A673 (cell line): ENCODE results near the gene OBSCN. TPM values are rescaled to one million over a fixed set of nuclear protein-coding genes. Genes with fewer than 3 reads are reported as not detected.
A peak's percentile ranks its signal among the peaks of the same experiment; 100 is the strongest.

ENCODE experiments used
- BruUV-seq: library from RNA; stranded (reverse); fragments of 400-500 nt; replicated peaks from 2 replicates; lab custom pipeline; 2021; lab: Mats Ljungman, UMichigan
- CTCF ChIA-PET: fragments of 300-600 bp; sonication (Branson Sonifier 250); formaldehyde crosslinking; loops from one replicate; lab custom pipeline; 2022; ENCODE audit warnings: antibody characterized with exemption; lab: Charles Lee
- POLR2A ChIA-PET: fragments of 300-600 bp; sonication (Branson Sonifier 250); formaldehyde crosslinking; loops from one replicate; lab custom pipeline; 2022; ENCODE audit warnings: antibody characterized with exemption; ENCODE audit not compliant: low non-redundant PET; lab: Charles Lee
- DNase-seq: peaks from one replicate; pipeline ENCODE4 v3.0.0-alpha.2; 2015; ENCODE audit warnings: low spot score
- H3K27ac ChIP-seq: fragments of 200-600 bp; sonication (generic); 2 replicates; pipeline ENCODE4 v1.5.1; 2016; ENCODE audit warnings: mixed run types, low read depth, mild to moderate bottlenecking, mixed read lengths, antibody characterized with exemption, low read length; ENCODE audit not compliant: poor library complexity, severe bottlenecking
- H3K27me3 ChIP-seq: fragments of 200-600 bp; sonication (generic); replicated peaks from 2 replicates; pipeline ENCODE4 v1.6.1; 2017; ENCODE audit warnings: mixed run types, low read depth, mild to moderate bottlenecking, mixed read lengths, antibody characterized with exemption, low read length; ENCODE audit not compliant: insufficient read depth, poor library complexity
- H3K36me3 ChIP-seq: fragments of 200-600 bp; sonication (generic); 2 replicates; pipeline ENCODE4 v1.6.1; 2016; ENCODE audit warnings: mixed run types, mild to moderate bottlenecking, mixed read lengths, antibody characterized with exemption, low read length; ENCODE audit not compliant: insufficient read depth, poor library complexity, severe bottlenecking
- H3K4me1 ChIP-seq: fragments of 200-600 bp; sonication (generic); 2 replicates; pipeline ENCODE4 v1.6.1; 2017; ENCODE audit warnings: mixed run types, mild to moderate bottlenecking, mixed read lengths, antibody characterized with exemption, low read length; ENCODE audit not compliant: insufficient read depth, poor library complexity, severe bottlenecking
- H3K4me3 ChIP-seq: fragments of 200-600 bp; sonication (generic); 2 replicates; pipeline ENCODE4 v1.5.1; 2016; ENCODE audit warnings: low read depth, mixed run types, mild to moderate bottlenecking, mixed read lengths, low read length; ENCODE audit not compliant: poor library complexity, severe bottlenecking
- H3K9me3 ChIP-seq: fragments of 200-600 bp; sonication (generic); 2 replicates; pipeline ENCODE4 v1.6.1; 2016; ENCODE audit warnings: mixed run types, low read depth, mild to moderate bottlenecking, mixed read lengths, antibody characterized with exemption, low read length; ENCODE audit not compliant: poor library complexity, severe bottlenecking
- CTCF ChIP-seq: fragments of 300-800, 200-600 bp; sonication (generic); conservative IDR thresholded peaks from 2 replicates; pipeline ENCODE4 v1.5.1; 2017; ENCODE audit warnings: low read depth, mild to moderate bottlenecking, antibody characterized with exemption, low read length, moderate library complexity, mixed read lengths
- EZH2 ChIP-seq: fragments of 200-600 bp; sonication (generic); IDR thresholded peaks from 2 replicates; pipeline ENCODE4 v1.6.1; 2017; ENCODE audit warnings: borderline replicate concordance, low read depth, mild to moderate bottlenecking, mixed read lengths, antibody characterized with exemption, low read length; ENCODE audit not compliant: poor library complexity, severe bottlenecking
- intact Hi-C: fragments of 100-400 bp; cut with micrococcal nuclease; formaldehyde crosslinking; loops from one replicate; pipeline ENCODE4 v1.10.0; 2022; ENCODE audit not compliant: unreplicated experiment
- total RNA-seq: library from RNA; stranded (reverse); gene quantifications from 2 replicates; pipeline ENCODE4 v1.2.3, GENCODE V29; 2021

OBSCN gene
- total RNA-seq, 1 experiment from 2014 or later, result 37.7 TPM

GRCh38 chr1:228287541-228288425 is 79.9 kb downstream of the OBSCN start:
- no peaks in the 10 kb centered on the region for H3K4me1 ChIP-seq
- BruUV-seq, result TSS peak; percentile 62
- peaks cover 5% of the 10 kb centered on the region for H3K36me3 ChIP-seq
- H3K27me3 ChIP-seq, result no peaks in the 10 kb centered on the region
- no peak for DNase-seq
- CTCF ChIA-PET, result no interaction called here
- intact Hi-C loops, result no loop called here
- no peak overlapping the region for H3K27ac ChIP-seq
- H3K4me3 ChIP-seq, result no peak overlapping the region
- no peaks in the 10 kb centered on the region for H3K9me3 ChIP-seq
- POLR2A ChIA-PET, result no interaction called here
- TF ChIP-seq EZH2 (no peak), CTCF (no peak)

DNA sequence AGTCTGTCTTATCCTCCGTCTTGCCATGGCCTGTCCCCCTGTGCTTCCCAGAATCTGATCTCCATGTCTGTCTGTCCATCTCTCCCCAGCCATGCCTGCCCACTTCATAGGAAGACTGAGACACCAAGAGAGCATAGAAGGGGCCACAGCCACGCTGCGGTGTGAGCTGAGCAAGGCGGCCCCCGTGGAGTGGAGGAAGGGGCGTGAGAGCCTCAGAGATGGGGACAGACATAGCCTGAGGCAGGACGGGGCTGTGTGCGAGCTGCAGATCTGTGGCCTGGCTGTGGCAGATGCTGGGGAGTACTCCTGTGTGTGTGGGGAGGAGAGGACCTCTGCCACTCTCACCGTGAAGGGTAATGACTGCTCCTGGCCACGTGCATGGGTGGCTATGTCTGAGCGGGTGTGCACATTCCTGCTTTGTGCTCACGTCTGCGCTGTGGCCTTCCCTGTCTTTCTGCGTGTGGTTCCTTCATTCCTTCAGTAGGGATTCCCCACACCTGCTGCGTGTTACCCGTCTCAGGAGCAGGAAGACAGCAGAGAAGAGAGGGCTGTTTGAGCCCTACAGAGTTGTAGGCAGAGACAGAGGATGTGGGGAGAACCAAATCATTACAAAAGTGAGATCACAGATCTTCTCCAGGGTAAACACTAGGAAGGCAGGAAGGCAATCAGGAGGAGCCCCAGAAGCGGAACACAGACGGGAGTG is 80.8 kb downstream of the OBSCN start:
- Histone ChIP-seq H3K9me3 (no peaks in the 10 kb centered on the region), H3K36me3 (peaks cover 5% of the 10 kb centered on the region), H3K4me1 (no peaks in the 10 kb centered on the region), H3K4me3 (no peak overlapping the region), H3K27ac (no peak overlapping the region), H3K27me3 (no peaks in the 10 kb centered on the region)
- BruUV-seq, result no TSS peak
- CTCF ChIA-PET, result no interaction called here
- intact Hi-C loops, result no loop called here
- POLR2A ChIA-PET, result no interaction called here
- DNase-seq, result no peak
- TF ChIP-seq CTCF (no peak), EZH2 (no peak)

DNA sequence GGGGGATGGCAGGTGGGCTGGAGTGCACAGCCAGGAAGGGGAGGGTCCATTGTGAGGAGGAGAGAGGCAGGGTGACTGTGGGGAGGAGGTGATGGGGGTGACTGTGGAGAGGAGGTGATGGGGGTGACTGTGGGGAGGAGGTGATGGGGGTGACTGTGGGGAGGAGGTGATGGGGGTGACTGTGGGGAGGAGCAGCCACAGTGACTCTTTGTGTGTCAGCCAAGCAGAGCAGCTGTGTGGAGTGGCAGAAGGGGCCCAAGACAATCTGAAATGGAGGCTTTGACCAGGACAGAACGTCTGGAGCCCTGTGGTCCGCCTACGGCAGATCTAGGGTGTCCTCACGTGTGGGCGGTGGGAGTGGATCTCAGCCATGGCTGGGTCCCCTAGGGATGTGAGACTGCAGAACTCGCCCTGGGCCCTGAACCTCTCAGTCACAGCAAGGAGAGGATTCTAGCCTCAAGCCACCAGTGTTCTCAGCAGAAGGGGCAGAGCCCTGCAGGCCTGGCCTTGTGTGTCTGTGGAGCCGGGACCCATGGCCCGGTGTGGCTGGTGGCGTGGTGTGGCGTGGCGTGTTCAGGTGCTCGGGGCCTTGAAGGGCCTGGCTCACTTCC is 81.5 kb downstream of the OBSCN start:
- intact Hi-C loops, result no loop called here
- Histone ChIP-seq H3K9me3 (no peaks in the 10 kb centered on the region), H3K36me3 (peaks cover 5% of the 10 kb centered on the region), H3K4me1 (no peaks in the 10 kb centered on the region), H3K27me3 (no peaks in the 10 kb centered on the region), H3K4me3 (no peak overlapping the region), H3K27ac (no peak overlapping the region)
- BruUV-seq, result no TSS peak
- CTCF ChIA-PET, result no interaction called here
- no peak for DNase-seq
- TF ChIP-seq EZH2 (no peak), CTCF (no peak)
- POLR2A ChIA-PET, result no interaction called here
